Measurements from ENCODE around the gene MYLK. TPM values are rescaled to one million over a fixed set of nuclear protein-coding genes. Genes with fewer than 3 reads are reported as not detected.

The MYLK gene
- total RNA-seq, 2 experiments from 2014 or later = 0.06 to 0.15 TPM

DNA sequence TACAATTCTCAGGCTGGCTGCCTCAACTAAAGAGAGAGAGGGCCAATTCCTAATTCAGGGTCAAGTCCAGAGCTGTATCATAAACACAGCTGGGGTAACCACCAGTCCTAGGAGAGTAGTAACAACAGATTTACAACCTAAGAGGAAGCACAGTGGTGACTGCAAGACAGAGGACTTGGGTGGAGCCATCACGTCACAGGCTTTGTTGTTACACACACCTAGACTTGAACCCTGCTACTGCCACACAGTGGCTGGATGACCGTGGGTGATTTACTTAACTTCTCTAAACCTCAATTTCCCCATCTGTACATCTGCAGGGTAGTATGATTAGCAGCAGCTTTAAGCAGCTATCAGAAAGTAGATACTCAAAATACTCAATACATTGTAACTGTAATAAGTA, 78.6 kb downstream of the MYLK start:
- Mint-ChIP-seq H3K4me1 (no peaks in the 10 kb centered on the region), H3K9me3 (no peaks in the 10 kb centered on the region), H3K27me3 (no peaks in the 10 kb centered on the region), H3K4me3 (no peak overlapping the region), H3K36me3 (ENCODE audit: low read depth) (no peaks in the 10 kb centered on the region), H3K27ac (no peak overlapping the region)
- ChIA-PET CTCF (no interaction called here), POLR2A (no interaction called here)
- no peak for DNase-seq

DNA sequence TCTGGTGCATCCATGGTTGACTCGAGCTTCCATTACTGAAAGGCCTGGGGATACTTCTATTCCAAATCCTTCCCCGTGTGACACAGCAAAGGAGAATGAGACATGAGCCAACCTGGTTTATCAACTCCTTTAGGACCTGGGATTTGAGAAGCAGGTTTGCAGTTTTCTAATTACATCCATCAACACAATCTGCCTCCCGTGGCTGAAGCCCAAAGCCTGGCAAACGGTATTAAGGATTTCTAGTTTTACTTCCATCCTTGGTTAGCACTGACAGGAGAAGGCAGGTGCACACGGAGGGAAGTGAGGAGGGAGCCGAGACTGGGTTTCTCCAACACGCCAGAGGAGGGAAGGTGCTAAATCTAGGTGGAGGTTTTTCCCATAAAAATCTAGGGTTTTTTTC, 79.0 kb downstream of the MYLK start:
- no peaks in the 10 kb centered on the region for H3K9me3 Mint-ChIP-seq
- POLR2A ChIA-PET = no interaction called here
- DNase-seq = no peak
- no peaks in the 10 kb centered on the region for H3K4me1 Mint-ChIP-seq
- no peak overlapping the region for H3K27ac Mint-ChIP-seq
- CTCF ChIA-PET = no interaction called here
- H3K27me3 Mint-ChIP-seq = no peaks in the 10 kb centered on the region
- H3K36me3 Mint-ChIP-seq (ENCODE audit: low read depth) = no peaks in the 10 kb centered on the region
- no peak overlapping the region for H3K4me3 Mint-ChIP-seq

DNA sequence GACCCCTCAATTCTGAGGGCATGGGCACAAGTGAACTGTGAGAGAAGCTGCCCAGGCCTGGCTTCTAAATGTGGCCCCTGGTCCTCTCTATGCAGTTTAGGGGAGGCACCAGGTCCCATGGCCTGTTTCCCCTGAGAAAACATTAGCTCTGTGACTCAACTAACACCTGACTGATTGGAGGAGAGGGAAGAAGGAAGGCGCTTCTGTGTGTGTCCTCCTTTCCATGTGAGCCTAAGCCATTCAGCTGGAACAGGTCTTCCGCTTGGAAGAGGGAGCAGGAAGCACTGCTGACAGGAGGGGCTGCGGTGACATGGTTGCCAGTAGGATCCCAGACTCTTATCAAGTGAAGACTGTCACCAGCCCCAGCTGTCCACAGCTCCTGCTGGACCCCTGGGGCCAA, 79.5 kb downstream of the MYLK start:
- ChIA-PET CTCF (no interaction called here), POLR2A (no interaction called here)
- Mint-ChIP-seq H3K4me3 (no peak overlapping the region), H3K27ac (no peak overlapping the region), H3K9me3 (no peaks in the 10 kb centered on the region), H3K4me1 (no peaks in the 10 kb centered on the region), H3K27me3 (no peaks in the 10 kb centered on the region), H3K36me3 (ENCODE audit: low read depth) (no peaks in the 10 kb centered on the region)
- DNase-seq = no peak

DNA sequence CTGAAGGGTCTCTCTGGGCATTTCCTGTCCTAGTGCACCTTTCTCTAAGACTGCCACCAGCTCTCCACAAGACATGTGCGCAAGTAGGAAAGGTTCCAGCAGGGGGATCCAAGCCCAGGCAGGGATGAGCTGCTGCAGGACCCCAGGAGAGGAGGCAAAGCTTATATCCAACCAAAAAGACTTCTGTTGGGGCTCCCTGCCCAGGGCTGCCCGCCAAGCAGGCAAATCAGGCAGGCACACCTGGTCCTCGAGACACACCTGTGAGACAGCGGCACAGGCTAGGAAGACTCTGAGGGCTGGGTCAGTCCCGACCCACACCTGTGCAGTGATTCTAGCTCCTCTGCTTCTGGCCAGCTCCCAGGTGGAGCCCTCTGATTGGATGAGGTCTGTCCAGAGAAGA, 80.6 kb downstream of the MYLK start:
- Mint-ChIP-seq H3K27me3 (no peaks in the 10 kb centered on the region), H3K27ac (no peak overlapping the region), H3K9me3 (no peaks in the 10 kb centered on the region), H3K36me3 (ENCODE audit: low read depth) (no peaks in the 10 kb centered on the region), H3K4me3 (no peak overlapping the region), H3K4me1 (no peaks in the 10 kb centered on the region)
- ChIA-PET POLR2A (no interaction called here), CTCF (interaction anchor here (1.9 kb wide), 1 partner anchor 13 kb away, joined by 6 read pairs; no protein-coding TSS in a partner anchor)
- DNase-seq = no peak

DNA sequence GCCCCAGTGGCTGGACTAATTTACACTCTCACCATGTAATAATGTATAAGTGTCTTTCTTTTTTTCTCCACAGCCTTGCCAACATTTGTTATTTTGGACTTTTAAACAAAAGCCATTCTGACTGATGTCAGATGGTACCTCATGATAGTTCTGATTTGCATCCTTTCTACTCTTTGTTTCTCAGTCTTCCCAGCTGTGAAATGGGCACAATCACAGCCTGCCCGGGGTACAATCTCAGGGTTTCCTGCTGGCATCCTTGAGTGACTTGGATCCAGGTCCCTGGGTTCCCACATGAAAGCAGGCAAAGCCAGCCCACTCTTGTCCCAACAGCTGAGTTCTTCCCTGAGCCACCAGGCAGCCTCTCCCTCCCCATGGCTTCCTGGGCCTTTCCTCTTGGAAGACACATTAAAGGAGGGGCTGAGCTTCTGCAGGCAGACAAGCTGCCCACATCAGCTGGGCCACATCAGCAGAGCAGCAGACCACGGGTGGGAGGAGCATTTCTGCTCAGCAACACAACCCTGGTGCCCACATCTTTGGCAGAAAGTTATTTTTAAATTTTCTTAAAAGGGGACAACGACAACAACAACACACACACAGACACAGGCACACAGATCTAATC, 82.0 kb downstream of the MYLK start:
- Mint-ChIP-seq H3K27me3 (no peaks in the 10 kb centered on the region), H3K4me1 (no peaks in the 10 kb centered on the region), H3K27ac (no peak overlapping the region), H3K9me3 (no peaks in the 10 kb centered on the region), H3K36me3 (ENCODE audit: low read depth) (no peaks in the 10 kb centered on the region), H3K4me3 (no peak overlapping the region)
- ChIA-PET CTCF (interaction anchor here (1.9 kb wide), 1 partner anchor 12 kb away, joined by 6 read pairs; no protein-coding TSS in a partner anchor), POLR2A (no interaction called here)
- DNase-seq = no peak

DNA sequence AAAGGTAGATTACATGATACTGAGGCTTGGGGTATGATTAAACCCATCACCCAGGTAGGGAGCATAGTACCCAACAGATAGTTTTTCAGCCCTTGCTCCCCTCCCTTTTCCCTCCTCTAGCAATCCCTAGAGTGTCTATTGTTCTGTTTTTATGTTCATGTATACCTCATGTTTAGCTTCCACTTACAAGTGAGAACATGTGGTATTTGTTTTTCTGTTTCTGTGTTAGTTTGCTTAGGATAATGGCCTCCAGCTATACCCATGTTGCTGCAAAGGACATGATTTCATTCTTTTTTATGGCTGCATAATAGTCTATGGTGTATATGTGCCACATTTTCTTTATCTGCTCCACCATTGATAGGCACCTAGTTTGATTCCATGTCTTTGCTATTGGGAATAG, 82.7 kb downstream of the MYLK start:
- H3K27ac Mint-ChIP-seq = no peak overlapping the region

DNA sequence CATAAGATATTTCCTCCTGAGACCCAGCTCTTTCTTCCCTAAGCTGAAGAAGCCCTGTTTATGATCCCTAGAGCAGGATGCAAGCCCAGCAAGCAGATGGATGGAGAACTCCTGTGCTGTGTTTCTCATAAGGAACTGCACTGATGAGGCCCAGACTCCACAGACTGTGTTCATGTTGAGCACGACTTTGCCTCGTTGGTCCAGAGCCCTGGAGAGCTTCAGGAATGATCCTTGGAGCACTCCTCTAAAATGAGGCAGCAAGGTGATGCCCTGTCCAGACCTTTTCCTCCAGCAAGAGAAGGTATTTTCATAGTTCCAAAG, 83.8 kb downstream of the MYLK start:
- Mint-ChIP-seq H3K9me3 (no peaks in the 10 kb centered on the region), H3K4me1 (no peaks in the 10 kb centered on the region), H3K36me3 (ENCODE audit: low read depth) (no peaks in the 10 kb centered on the region), H3K27ac (no peak overlapping the region), H3K27me3 (peaks cover under 1% of the 10 kb centered on the region), H3K4me3 (no peak overlapping the region)
- CTCF ChIA-PET = no interaction called here
- DNase-seq = no peak
- POLR2A ChIA-PET = no interaction called here

More for the DNA sequence above, 82.7 kb downstream of the MYLK start:
- CTCF ChIA-PET = no interaction called here
- Mint-ChIP-seq H3K27me3 (no peaks in the 10 kb centered on the region), H3K4me1 (no peaks in the 10 kb centered on the region), H3K9me3 (no peaks in the 10 kb centered on the region), H3K36me3 (ENCODE audit: low read depth) (no peaks in the 10 kb centered on the region), H3K4me3 (no peak overlapping the region)
- POLR2A ChIA-PET = no interaction called here
- DNase-seq = no peak

DNA sequence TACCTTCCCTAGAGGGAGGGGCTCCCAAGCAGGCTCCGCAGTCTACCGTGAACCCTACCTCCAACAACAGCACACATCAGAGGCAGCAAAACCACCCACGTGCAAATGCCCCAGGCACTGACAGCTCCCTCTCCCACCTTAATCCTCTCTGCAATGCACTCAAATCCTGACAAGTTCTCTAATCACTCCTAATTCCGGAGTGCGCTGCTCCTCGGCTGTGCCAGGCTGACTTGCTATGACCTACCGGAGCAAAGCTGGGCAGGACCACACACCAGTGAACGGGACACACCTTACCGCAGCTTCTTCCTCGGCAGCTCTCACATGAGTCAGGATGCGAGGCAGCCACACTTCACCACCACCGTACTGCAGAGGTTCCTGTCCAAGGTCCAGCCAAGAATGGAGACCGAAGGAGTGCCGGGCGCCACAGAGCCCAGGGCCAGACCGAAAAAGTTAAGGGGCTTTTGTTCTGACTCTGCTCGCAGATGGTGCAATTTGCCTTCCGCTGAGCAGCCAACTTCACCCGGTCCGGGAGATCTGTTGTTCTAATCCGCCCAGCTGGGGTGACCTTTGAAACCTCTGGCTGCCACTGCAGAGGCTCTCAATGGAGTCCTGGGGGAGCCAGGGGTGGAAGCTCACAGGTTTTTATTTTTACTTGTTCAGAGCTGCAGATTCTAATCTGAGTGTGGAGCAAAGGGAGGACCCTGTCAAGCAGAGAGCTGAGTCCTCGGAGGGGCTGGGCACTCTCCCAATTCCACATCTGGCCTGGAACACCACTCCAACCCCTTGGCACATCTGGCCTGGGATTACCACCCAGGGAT, 84.4 kb downstream of the MYLK start:
- no peak for DNase-seq
- no peaks in the 10 kb centered on the region for H3K4me1 Mint-ChIP-seq
- no peaks in the 10 kb centered on the region for H3K9me3 Mint-ChIP-seq
- ChIA-PET POLR2A (no interaction called here), CTCF (no interaction called here)
- no peak overlapping the region for H3K27ac Mint-ChIP-seq
- H3K27me3 Mint-ChIP-seq = peaks cover 2% of the 10 kb centered on the region
- H3K4me3 Mint-ChIP-seq = no peak overlapping the region
- no peaks in the 10 kb centered on the region for H3K36me3 Mint-ChIP-seq (ENCODE audit: low read depth)

DNA sequence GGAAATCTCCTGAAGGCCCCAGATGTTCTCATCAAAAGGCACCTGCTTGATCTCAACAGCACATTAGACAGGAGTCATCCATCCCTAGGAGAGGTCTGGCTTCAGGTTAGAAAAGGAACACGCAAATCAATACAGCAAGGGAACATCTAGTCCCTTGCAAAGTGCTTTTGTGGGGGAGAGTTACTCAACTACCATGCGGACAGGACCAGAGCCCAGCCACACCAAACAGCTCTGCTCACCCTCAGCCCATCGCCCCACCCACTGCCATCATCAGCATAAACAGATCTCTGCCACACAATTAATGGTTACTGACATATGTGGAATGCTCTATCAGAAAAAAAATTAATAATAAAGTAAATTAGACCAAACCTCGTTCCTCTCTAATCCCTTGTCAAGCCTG, 85.6 kb downstream of the MYLK start:
- CTCF ChIA-PET = no interaction called here
- Mint-ChIP-seq H3K27me3 (peaks cover 2% of the 10 kb centered on the region), H3K27ac (no peak overlapping the region), H3K9me3 (no peaks in the 10 kb centered on the region), H3K36me3 (ENCODE audit: low read depth) (no peaks in the 10 kb centered on the region), H3K4me1 (no peaks in the 10 kb centered on the region), H3K4me3 (no peak overlapping the region)
- POLR2A ChIA-PET = no interaction called here
- DNase-seq = no peak

DNA sequence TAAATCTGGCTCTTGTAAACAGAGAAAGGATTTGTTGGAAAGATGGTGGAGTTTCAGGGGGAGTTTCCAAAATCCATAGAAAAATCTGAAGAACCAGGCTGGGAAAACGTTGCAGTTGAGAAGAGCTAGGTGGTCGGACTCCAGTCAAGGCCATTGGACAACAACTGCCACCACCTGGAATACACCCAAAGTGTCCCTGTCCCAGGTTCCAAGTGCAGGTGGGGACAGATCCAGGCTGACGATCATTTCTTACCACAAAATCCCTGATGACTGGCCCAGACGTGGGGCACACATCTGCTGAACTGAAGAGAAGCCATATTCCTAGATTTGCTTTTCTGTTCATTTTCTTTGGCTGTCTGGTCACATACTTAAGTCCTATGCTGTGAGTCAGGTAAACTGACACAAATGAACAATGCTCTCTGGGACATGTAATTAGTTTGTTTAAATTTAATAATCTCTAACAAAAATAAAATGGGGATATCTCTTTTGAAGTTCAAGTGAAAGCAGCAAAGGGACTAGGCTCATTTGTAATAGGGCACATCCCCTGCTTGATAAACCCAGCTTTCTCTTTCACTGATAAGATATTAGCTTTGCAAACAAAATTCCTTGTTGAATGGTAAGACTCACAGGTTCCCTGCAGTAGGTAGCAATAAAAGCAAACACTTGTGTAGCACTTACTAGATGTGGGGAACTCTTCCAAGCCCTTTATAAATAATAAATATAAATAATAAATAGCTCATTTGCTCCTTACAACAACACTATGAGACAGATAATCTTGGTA, 88.5 kb downstream of the MYLK start:
- no peaks in the 10 kb centered on the region for H3K4me1 Mint-ChIP-seq
- ChIA-PET CTCF (no interaction called here), POLR2A (no interaction called here)
- no peaks in the 10 kb centered on the region for H3K36me3 Mint-ChIP-seq (ENCODE audit: low read depth)
- no peaks in the 10 kb centered on the region for H3K9me3 Mint-ChIP-seq
- H3K4me3 Mint-ChIP-seq = no peak overlapping the region
- no peak overlapping the region for H3K27ac Mint-ChIP-seq
- DNase-seq = no peak
- H3K27me3 Mint-ChIP-seq = peaks cover 11% of the 10 kb centered on the region

DNA sequence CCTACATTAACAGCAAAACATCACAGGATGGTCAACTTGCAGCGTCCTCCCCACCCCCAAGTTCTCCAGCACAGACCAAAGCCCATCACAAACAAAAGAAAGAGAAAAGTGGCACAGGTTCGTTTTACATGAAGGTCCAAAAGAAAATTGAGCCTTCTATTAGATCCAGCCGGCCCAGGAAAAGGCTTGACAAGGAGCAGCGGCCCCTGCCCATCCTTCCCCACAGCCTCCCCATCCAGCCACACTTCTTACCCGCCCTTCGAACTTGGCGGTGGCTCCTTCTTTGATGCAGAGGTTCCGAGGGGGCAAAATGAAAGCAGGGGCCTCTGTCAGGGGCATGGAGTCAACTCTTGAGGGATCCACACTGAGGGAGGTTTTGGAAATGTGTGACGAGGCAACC, 90.7 kb downstream of the MYLK start:
- Mint-ChIP-seq H3K27ac (no peak overlapping the region), H3K27me3 (peaks cover 11% of the 10 kb centered on the region), H3K9me3 (no peaks in the 10 kb centered on the region), H3K4me3 (no peak overlapping the region), H3K36me3 (ENCODE audit: low read depth) (no peaks in the 10 kb centered on the region), H3K4me1 (no peaks in the 10 kb centered on the region)
- no peak for DNase-seq
- ChIA-PET POLR2A (no interaction called here), CTCF (no interaction called here)

DNA sequence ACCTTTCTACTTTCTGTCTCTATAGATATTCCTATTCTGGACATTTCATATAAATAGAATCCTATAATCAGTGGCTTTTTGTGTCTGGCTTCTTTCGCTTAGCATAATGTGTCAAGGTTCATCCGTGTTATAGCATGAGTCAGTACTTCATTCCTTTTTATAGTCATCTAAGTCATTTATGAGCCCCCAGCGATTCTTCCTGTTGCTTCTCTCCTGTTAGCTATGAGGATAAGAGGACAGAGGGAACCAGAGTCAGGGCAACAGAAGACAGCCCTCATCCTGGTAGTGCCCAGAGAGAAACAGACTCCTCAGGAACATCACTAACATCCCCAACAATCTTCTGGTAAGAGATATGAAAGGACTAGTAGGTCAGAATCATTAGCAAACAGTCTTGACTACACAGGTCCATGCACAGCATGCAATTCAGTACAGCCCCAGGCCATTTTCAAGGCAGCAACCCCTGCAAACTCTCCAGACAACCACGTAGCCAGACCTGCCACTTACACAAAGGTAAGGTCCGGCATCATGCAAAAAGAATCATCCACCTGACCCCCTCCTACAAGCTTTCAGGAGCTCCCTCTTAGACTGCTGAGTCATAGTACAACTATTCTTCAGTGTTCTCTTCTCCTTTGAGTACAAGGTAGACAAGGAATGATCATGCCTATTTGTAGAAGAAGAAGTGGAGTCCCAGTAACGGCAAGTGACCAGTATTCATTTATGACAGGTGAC, 91.5 kb downstream of the MYLK start:
- Mint-ChIP-seq H3K4me1 (no peaks in the 10 kb centered on the region), H3K36me3 (ENCODE audit: low read depth) (no peaks in the 10 kb centered on the region), H3K27ac (no peak overlapping the region), H3K4me3 (no peak overlapping the region), H3K27me3 (peaks cover 11% of the 10 kb centered on the region), H3K9me3 (no peaks in the 10 kb centered on the region)
- no peak for DNase-seq
- ChIA-PET CTCF (no interaction called here), POLR2A (no interaction called here)

DNA sequence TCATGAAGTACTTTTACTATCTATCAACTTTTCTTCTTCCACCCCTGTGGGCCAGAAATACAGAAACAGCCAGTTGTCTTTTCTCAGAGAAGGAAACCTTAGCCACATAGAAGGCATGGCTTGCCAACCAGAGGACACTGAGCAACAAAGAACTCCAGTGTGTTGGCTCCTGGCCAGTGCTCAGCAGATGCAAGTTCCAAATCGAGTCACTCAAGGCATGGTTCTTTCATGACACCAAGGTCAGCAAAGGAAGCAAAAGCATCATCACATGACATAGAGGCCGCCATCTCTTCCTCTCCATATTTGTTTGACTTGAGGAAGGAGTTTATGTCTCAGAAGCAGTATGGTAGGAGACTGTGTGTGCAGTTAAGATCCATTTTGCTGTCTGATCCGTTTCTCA, 92.2 kb downstream of the MYLK start:
- no peak overlapping the region for H3K27ac Mint-ChIP-seq
- H3K27me3 Mint-ChIP-seq = peaks cover 11% of the 10 kb centered on the region
- ChIA-PET POLR2A (no interaction called here), CTCF (no interaction called here)
- H3K36me3 Mint-ChIP-seq (ENCODE audit: low read depth) = no peaks in the 10 kb centered on the region
- DNase-seq = no peak
- no peaks in the 10 kb centered on the region for H3K9me3 Mint-ChIP-seq
- H3K4me3 Mint-ChIP-seq = no peak overlapping the region
- H3K4me1 Mint-ChIP-seq = no peaks in the 10 kb centered on the region

All from activated CD4-positive, alpha-beta T cell treated with anti-CD3 and anti-CD28 coated beads, Interleukin-2, amount 10 ng/mL, durations not matched to agents 7 days and 5 days (primary cell).